Activated gamma-delta T cell (primary cell): ENCODE measurements around the gene BCR.

Source experiments
- DNase-seq: peaks from one replicate; lab custom pipeline; 2025; lab: John Stamatoyannopoulos, UW

Gene BCR

DNA sequence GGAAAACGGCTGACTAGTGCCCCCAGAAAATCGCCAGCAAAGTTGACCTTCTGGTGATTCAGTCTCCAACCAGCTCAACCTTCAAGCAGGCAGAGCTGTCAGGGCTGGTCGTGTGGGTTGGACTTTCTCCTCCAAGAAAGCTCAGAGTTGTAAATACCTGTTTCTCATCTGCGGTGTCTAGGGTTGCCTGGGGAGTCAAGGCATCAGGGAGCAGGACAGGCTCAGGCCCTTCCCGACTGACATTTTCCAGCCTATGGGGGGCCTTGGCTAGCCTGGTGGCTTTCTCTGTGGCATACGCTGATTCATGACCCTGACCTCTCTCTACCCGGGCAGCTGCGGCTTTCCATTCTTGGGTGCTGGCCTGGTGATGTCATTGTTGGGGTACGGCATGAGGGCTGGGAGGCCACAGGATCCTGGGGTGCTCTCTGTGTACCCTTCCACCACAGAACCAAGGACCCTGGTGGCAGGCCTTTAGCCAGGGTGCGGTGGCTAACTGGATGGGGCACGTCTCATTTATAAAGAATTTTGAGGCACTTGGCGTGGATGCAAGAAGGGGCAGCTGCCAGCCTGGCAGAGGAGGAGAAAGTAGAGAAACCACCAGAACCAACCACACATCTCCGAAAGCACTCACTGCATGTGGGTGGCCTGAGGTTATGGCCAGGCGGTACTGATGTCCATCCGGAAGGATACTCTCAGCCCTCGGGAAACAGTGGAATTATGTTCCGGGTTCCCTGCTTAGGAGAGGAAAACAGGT is 64.9 kb downstream of the BCR start:
- DNase-seq: no peak

DNA sequence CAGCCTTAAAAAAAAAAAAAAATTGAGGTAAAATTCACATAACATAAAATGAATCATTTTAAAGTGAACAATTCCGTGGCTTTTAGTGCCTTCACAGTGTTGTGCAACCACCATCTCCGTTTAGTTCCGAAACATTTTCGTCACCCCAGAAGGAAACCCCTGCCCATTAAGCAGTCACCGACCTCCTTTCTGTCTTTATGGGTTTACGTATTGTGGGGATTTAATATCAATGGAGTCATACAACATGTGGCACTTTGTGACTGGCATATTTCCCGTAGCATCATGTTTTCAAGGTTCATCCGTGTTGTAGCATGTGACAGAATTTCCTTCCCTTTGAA is 65.5 kb downstream of the BCR start:
- no peak for DNase-seq

DNA sequence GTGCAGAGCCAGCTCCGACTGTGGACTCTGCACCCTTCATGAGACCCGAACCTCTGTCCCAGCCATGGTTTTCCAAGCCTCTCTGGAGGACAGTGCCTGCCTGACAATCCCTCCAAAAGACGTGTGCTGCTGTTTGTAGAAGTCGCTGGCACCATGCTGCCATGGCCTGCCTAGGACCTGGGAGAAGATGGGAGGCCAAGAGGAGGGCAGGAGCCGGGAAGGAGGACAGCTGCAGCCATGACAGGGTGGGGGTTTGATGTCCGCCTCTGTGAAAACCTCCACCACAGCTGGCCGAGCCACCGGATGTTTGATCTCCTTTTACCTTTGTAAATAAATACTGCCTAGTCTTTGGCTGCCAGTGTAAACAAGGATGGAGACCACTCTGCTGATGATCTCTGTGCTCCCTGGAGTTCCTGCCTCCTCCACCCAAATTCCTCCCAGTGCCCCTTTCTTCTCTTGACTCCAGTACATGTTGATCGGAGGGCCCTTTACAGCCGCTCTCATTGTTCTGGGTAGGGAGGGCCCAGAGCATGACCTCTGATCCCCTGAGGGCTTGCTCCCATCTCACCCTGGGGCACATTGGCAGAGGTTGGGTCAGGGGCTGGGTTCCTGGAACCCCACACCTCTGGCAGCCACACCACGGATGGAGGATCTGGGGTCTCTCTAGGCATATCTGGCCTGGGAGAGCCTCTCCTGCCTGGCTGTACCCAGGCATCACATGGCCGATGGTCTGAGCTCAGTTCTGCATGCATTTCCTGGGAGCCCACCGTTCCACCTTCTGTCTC is 66.9 kb downstream of the BCR start:
- no peak for DNase-seq

DNA sequence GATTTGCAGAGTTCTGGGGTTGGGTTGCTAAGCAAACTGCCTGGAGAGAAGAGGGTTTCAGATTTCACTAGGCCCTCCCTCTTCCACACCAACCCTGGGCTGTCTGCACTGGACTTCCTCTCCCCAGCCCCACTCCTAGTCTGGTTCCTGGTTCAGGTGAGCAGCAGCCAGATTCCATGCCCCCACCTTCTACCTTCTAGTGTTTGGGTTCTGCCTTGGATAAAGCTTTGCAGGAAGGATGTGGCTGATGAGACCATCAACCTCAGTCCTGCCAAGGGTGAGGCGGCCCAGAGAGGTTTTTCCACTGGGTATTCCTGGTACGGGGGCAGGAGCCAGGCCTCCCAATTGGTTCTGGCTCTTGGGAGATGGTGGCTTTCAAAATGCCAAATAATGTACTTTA is 68.3 kb downstream of the BCR start:
- DNase-seq: no peak

DNA sequence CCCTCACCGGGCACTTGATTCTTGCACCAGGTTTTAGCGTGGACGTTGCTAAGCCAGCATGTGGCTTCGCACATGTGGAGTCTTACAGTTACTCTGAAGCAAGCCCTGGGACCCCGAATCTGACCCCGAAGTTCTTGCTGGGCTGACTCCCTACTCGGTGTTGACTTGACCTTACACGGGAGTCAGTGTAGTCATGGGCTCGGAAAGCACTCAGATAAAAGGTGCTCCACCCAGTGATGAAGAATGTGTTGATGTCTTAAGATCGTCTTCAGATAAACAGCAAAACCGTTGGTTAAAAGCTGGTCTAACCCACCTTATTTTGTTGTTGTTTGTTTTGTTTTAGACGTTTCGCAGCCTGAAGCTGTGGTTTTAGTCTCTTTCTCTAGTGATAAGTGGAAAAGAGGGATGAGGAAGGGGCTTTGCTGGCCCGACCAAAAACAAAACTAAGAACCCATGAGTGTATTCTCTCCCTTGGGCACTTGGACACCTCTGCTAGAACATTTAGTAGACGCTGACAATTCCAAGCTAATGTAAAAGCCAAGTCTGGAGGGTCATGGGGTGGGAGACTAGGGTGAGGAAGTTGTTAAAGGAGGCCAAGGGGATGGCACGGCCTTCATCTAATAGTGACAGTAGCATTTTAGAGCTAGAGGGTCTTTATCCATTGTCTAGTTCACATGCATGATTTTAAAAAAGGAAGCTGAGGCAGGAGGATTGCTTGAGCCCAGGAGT is 69.9 kb downstream of the BCR start:
- DNase-seq: no peak

DNA sequence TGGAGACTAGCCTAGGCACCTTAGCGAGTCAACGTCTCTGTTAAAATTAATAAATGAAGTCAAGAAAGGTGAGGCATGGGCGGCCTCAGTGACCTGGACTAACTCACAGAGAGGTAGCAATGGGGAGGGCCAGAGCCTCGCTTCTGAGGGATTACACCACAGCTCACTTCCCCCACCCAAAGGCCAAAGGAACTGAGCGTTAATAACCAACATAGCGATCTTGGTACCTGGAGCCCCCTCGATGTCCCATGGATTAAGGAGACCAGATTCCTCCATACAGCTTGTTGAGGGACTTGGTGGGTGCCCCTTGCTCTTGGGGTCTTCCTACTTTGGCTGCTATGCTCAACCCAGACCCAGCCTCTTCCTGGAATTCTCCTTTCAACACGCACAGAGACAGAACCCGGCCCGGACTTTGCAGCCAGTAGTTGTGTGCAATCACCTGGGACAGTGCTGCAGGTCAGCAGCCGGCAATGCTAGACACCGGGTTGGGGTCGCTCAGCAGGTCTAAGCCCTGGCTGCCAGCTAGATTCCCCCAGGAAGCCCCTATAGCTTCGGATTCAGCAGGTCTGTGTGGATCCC is 70.6 kb downstream of the BCR start:
- DNase-seq: no peak

DNA sequence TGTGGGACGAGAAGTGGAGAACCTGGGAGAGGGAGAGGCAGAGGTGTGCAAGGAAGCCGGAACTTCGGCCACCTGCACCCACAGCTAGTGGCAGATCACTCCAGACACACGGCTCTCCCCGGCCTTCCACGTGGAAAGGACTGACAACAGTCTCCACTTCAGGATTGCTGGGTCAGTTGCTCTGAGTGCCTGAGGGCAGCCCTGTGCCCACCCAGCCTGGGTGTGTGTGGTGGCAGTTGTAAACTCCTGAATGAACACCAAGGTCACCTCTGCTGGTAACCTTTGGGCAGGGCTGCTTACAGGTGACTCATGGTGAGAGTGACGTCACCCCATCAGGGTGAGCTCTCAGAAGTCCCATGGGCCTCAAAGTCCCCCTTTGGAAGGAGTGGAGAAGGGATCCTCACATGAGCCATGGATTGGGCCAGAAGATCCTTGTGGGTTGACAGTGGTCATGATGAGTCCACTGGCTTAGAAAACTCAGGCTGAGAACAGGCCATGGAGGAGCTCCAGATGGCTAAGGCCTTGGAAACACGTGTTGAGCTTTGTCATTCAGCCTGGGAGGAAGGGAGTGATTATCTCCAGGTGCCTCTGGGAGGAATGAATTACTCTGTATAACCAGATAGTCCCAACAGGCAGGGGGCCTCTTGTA is 71.3 kb downstream of the BCR start:
- DNase-seq: no peak

DNA sequence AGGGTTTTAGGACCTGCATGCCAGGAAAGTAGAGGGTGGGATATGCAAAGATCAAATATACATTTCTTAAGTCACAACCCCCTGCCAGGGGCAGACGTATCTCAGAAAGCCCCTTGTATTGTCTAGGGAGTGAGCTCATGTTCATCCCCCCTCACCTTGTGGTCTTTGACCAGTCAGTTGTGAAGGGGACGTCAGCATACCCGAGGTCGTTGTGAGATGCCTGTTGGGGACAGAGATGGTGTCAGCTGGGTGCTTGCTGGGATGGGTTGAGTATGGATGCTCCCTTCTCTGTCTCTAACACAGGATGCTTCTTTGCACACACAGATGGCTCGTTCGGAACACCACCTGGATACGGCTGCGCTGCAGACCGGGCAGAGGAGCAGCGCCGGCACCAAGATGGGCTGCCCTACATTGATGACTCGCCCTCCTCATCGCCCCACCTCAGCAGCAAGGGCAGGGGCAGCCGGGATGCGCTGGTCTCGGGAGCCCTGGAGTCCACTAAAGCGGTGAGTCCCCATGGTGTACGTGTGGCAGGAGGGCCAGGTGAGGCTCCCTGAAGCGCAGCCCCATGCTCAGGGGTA is 73.3 kb downstream of the BCR start:
- DNase-seq: no peak

DNA sequence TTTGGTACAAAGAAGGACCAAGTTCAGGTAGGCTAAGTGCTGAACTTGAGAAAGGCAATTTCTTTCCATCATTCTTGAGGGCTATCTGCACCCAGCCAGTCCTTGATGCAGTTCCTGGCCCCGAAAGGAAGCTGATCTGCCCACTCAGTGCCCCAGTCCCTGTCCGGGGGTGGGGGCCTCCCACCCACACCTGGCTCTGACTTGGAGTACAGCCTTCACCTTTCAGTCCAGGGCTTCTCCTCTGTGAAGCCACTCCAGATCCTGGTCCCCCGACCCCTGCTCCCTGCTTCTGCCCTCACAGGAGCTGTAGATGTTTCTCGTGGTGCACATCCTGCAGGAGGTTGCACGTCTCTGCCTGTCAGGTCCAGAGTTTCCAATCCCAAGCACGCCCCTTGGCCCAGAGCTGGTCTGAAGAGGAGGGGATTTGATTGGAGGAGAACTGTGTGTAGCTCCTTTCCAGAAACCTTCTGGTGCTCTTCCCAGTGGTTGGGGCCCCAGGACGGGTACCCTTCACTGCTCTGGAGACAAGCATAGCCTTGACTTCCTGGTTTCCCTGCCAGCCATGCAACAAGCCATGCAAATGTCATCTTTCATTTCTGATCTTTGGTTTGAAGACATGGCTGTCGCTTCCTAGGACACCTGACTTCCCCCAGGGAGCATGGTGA is 75.3 kb downstream of the BCR start:
- DNase-seq: no peak

DNA sequence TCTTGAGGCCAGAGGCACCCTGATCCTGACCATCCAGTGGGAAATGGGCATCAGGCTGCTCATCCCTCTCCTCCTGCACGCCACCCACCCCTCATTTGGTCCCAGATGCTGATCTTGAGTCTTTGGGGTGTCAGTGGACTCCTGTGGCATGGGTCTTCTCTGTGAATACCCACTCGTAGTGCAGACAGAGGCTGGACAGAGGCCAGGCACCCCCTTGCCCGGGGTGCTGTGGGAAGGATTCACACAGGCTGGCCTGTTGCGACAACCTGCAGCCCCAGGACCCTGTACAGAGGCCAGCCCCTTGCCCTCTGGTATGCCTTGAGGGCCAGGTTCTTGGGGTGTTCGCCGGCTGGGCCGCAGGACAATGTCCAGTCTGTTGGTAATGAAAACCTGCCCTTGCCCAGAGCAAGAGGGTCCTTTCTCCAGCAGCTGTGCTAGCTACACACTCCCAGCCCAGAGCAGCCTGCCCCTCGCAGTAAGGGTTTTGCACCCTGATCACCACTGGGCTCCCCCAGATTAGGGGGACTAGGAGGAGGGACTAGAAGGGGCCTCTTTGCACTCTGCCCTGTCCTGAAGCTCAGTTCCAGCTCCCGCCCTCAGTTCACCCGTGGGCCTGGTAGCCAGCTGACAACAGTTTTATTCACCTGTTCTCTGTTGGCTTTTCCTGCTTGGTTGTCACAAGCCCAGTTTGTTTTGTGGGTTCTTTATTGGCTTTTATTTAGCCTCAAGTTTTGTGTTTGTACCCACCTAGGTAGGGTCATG is 76.0 kb downstream of the BCR start:
- DNase-seq: no peak

DNA sequence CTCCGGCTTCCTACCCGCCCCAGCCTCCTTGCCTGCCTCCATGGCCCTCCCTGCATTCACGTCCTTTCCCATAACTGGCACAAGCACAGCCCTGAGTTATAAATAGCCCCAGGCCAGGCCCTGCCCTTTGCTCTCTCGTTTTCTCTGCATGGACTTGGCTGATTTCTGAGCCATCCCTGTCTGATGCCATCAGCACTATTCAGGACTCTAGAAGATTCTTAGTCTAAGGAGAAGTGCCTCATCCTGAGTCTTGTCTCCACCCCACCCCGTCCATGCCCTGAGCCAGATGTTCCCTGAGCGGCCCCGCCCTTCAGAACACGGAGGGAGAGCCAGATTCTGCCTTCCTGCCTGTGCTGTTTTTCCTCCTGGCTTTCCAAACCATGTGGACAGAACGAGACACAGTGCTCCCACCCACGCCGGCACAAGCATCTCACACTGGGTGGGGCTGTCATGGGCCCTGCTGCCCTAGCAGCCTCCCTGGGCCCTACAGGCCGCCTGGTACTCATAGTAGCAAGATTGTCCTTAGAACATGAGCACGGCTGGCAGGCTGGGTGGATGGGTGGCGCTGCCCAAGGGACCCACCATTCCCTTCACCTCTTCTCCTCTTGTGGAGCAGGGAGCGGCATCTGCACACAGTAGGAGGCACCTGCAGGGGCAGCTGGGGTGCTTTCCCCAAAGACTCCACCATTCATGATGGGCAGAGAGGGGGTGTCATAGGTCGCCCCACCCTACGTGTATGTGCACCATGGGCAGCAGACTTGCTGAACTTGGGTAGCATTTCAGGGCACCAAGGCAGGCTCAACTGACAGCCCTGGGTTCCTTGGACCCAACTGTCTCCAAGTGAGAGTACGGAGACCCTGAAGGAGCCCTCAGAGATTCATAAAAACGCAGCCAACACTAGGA is 76.9 kb downstream of the BCR start:
- DNase-seq: no peak

DNA sequence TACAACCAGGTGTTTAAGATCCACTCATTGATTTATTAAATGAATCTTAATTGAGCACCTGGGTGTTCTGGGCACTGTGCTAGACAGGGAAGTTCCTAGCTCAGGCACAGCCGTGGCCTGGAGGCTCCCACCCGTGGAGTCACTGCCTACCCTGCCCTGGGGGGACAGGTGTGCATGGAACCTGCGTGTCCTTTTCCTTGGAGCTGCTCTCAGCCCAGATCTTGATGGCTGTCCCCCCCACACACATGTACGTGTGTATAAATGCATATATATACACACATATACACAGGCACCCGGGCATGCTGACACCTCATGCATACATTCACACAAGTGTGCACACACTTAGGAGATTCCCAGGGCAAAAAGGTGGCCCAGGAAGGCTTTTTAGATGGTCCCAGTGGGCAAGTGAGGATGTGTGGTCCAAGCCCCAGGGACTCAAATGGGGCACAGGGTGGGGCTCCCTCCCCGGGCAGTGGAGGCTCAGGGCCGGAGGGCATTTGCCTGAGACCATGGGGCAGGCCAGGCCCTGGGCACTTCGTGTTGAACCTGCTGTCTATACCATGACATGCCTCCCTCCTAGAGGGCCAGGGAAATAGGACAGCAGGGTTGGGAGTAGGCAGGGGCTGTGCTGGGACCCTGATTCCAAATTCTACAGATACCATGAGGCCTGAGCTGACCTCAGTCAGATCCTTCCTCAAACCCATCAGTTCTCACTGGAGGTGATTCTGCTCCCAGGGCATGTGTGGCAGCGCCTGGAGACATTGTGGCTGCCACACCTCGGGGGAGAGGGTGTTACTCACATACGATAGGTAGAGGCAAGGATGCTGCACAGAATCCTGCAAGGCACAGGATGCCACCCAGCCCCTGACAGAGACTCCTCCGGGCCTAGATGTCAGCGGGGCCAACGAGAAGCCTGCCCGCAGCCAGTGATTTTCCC is 77.8 kb downstream of the BCR start:
- no peak for DNase-seq

DNA sequence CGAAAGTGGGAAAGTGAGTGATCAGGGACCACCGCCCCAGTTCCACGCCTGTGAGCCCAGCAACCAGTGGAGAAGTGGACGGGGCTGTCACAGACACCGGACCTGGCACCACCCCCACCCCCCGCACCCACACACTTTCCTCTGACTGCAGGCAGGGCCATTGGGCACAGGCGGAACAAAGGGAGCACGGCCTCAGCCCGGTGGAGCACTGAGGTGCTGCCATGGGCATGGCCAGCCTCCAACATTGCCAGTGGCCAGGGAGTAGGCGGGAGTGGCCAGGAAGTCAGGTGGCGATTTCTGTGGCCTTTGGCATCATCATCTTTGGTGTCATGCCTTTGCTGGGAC is 78.5 kb downstream of the BCR start:
- no peak for DNase-seq

DNA sequence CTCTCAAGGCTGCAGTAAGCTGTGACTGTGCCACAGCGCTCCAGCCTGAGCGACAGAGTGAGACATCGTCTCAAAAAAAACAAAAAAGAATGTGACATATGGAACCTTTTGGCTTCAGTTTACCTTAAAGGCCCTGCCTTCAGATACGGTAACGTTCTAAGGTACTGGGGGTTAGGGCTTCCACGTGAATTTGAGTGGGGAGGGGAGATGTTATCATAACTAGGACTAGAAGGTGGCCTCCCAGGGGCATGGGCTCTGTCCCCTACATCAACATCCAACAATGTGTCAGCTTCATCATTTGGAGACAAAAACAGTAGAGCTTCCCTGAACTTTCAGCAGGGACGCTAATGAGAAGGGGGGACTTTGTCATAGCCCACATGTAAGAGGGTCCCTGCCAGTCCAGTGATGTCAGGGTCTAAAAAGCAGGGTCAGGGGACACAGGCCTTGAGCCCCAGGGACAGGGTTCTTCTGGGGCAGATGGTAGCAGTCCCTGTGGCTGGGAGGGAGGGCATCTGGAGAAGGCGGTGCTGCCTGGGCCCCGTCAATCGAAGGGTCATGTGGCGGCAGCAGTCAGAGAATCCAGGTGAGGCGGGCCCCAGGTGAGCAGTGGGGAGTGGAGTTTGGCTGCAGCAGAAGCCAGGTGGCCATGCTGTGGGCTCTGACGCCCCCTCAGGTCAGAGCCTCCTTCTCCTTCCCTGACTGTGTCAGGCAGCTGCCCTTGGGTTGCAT is 79.8 kb downstream of the BCR start:
- no peak for DNase-seq

DNA sequence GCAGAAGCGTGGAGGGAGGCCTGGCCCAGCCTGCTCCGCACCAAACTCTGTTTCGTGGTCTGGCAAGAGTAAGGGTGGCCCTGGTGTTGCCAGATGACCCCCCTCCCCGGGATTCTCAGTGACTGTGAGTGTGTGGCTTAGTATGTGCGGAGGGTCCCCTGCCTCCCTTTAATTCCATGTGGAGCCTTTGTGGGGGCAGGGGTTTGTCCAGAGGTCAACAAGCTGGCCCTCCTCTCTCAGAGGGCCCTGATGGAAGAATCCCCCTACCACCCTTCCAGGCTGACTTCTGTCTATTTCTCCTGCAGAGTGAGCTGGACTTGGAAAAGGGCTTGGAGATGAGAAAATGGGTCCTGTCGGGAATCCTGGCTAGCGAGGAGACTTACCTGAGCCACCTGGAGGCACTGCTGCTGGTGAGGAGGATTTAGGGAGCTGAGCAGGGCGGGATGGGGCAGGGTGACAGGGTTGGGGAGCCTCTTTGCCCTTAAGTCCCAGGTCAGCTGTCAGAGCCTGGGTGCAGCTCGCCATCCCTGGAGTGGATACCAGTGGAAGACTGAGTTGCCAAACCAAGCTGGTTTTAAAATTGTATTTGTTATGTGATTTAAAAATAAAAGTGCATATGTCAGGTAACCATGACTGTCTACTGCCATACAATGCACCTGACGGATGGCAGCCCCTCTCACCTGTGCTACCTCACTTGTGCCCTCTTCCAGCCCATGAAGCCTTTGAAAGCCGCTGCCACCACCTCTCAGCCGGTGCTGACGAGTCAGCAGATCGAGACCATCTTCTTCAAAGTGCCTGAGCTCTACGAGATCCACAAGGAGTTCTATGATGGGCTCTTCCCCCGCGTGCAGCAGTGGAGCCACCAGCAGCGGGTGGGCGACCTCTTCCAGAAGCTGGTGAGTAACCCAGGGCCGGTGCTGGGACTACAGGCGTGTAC is 80.6 kb downstream of the BCR start:
- DNase-seq: no peak

DNA sequence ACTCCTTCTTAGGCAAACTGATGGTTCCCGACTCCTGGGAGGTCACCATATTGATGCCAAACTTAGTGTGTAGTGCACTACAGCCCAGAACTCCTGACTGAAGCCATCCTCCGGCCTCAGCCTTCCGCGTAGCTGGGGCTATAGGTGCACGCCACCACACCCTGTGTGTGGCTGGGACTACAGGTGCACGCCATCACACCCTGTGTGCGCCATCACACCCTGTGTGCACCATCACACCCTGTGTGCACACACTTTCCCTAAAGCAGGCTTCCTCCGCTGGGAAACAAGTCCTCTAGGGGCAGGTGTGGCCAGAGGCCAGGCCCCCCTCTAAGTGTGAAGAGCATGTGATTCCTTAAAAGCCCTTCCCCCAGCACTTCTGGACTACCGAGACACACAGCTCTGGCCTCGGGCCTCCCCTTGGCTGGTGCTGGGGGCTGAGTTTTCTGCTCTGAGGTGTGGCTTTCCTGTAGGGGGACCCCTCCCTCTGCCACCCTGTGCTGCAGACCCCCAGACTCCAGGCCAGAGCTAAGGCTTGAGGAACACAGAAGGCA is 81.7 kb downstream of the BCR start:
- DNase-seq: no peak
